Measurements from ENCODE around the gene MARCHF3. TPM values are rescaled to one million over a fixed set of nuclear protein-coding genes. Genes with fewer than 3 reads are reported as not detected.

MARCHF3 gene
- total and polyA plus RNA-seq, 12 donors, result 4.8 to 76.2 (median 45.9) TPM

DNA sequence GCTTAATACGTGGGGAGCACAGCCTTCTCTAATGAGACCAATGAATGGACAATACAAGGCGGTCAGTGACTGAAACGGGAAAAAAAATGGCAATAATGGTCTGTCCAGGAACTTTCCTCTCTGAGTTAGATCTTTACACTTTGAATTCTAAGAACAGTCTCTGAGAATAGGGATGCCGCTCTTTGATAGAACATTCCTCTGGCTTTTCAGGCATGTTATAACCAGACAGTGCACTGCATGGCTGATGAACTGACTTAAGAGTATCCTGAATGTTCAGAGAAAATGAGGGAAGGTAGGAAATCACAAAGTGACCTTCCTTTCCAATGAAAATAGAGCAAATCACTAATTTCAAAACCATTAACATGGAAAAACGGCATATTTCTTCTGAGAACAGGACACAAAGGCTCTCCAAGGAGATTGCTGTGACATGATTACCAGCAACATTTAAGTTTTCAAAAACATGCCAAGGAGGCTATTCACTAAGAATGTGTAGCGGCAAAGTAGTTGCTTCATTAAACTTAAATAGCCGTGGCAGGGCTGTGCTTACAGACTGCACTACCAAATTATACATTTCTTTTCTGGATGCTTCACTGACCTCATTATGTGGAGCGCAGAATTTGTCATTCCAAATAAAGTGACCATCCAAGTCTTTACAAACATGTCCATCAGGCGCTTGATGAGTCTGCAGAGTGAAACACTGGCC is 105.9 kb downstream of the MARCHF3 start:
- WGBS, 2 donors, result 96 to 97% methylated on average over 9 of the region's 9 CpGs
- DNase-seq (no peak), ATAC-seq (no peak)
- Histone ChIP-seq H3K27ac (no peak overlapping the region), H3K4me3 (no peak overlapping the region), H3K36me3 (no peaks in the 10 kb centered on the region), H3K4me1 (peaks cover 2 to 72% (median 33%) of the 10 kb centered on the region in 9 donors), H3K9me3 (no peaks in the 10 kb centered on the region), H3K27me3 (no peaks in the 10 kb centered on the region)
- intact Hi-C loops (cut with DNase I), result loop anchor here in 2 of 10 donors (10.0 kb wide), 1 partner anchor 100 kb away; no protein-coding TSS in a partner anchor
- TF ChIP-seq, protein P1, sequence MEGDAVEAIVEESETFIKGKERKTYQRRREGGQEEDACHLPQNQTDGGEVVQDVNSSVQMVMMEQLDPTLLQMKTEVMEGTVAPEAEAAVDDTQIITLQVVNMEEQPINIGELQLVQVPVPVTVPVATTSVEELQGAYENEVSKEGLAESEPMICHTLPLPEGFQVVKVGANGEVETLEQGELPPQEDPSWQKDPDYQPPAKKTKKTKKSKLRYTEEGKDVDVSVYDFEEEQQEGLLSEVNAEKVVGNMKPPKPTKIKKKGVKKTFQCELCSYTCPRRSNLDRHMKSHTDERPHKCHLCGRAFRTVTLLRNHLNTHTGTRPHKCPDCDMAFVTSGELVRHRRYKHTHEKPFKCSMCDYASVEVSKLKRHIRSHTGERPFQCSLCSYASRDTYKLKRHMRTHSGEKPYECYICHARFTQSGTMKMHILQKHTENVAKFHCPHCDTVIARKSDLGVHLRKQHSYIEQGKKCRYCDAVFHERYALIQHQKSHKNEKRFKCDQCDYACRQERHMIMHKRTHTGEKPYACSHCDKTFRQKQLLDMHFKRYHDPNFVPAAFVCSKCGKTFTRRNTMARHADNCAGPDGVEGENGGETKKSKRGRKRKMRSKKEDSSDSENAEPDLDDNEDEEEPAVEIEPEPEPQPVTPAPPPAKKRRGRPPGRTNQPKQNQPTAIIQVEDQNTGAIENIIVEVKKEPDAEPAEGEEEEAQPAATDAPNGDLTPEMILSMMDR (IDR thresholded peaks at IDR 0.05), result no peak

DNA sequence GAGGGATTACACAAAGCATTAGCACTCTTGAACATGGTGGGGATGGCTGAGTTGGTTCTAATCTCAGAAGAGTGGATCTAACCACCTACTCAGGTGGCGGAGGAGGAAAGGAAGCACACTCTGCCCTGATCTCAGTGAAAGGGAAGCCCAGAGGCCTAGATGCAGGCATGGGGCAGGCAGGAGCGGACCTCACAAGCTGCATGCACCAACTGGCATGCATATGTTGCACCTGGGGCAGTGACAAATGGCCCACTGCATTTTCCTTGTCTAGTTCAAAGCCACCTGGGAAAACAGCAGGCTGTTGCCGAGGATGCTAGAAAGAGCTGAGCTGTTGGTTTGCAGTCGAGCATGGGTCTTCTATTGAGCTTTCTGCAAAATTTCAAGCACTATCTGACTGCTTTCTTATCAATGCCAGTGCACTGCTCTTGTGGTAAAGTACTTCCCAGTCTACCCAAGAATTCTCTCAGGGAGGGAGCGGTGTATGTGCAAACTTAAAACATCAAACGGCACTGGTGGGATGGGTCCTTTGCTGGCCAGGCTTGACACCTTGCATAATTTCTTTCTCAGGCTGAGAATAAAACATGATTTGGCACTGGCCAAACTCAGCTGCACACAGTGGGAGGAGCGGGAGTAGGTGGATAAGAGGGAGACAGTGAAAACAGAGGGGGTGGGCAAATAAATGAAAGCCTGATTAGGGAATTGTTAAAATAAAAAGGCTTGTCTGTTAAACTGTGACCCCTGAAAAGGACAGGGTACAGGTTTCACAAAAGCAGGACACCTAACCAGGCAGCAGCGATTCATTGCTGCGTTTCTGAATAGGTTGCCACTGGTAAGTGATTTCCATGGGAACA is 108.9 kb downstream of the MARCHF3 start:
- H3K27ac ChIP-seq, result peak overlapping the region in 8 of 10 donors; percentile 28 to 85 (median 72)
- ATAC-seq, result peak in 6 of 8 donors; percentile 3 to 26 (median 16)

DNA sequence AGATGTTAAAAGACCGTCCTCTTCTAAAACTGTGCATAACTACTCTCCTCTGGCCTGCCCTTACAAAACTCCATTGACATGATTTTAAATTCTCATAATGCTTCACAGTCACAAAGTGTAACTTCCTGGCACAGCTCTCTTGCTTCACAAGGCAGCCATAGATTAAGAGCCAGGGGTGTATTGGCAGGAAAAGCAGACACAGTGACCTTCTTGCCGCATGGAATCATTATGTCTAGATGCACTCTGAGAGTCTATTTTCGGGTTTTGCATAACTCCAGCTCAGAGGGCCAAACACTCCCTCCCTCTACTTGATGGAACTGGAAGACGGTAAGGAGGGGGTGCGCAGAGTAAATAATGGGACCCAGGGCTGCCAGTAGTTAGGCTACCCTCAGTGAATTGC is 110.1 kb downstream of the MARCHF3 start:
- peaks cover 0 to 17% (median 0%) of the 10 kb centered on the region in 9 donors for H3K36me3 ChIP-seq
- H3K4me1 ChIP-seq, result peaks cover 2 to 59% (median 36%) of the 10 kb centered on the region in 9 donors
- intact Hi-C loops (cut with DNase I), result loop anchor here in 2 of 10 donors (10.0 kb wide), 1 partner anchor 105 kb away; no protein-coding TSS in a partner anchor
- peak; percentile 71 to 92 (median 88) for ATAC-seq
- peak overlapping the region in 9 of 10 donors; percentile 28 to 85 (median 71) for H3K27ac ChIP-seq
- TF ChIP-seq, protein P1 (IDR thresholded peaks at IDR 0.05), result no peak
- peak in 1 of 2 donors; percentile 62 for DNase-seq
- no peaks in the 10 kb centered on the region for H3K27me3 ChIP-seq
- no peak overlapping the region for H3K4me3 ChIP-seq
- H3K9me3 ChIP-seq, result no peaks in the 10 kb centered on the region
- 11 to 22% methylated on average over 5 of the region's 5 CpGs for WGBS, 2 donors

More for the DNA sequence above, 108.9 kb downstream of the MARCHF3 start:
- H3K4me1 ChIP-seq, result peaks cover 2 to 71% (median 40%) of the 10 kb centered on the region in 9 donors
- no peaks in the 10 kb centered on the region for H3K27me3 ChIP-seq
- WGBS, 2 donors, result 66 to 74% methylated on average over 9 of the region's 9 CpGs
- no peaks in the 10 kb centered on the region for H3K9me3 ChIP-seq
- DNase-seq, result no peak
- no peak overlapping the region for H3K4me3 ChIP-seq
- TF ChIP-seq, protein P1 (IDR thresholded peaks at IDR 0.05), result no peak
- H3K36me3 ChIP-seq, result peaks cover 0 to 11% (median 0%) of the 10 kb centered on the region in 9 donors
- intact Hi-C loops (cut with DNase I), result loop anchor here in 2 of 10 donors (10.0 kb wide), 1 partner anchor 103 kb away; no protein-coding TSS in a partner anchor

DNA sequence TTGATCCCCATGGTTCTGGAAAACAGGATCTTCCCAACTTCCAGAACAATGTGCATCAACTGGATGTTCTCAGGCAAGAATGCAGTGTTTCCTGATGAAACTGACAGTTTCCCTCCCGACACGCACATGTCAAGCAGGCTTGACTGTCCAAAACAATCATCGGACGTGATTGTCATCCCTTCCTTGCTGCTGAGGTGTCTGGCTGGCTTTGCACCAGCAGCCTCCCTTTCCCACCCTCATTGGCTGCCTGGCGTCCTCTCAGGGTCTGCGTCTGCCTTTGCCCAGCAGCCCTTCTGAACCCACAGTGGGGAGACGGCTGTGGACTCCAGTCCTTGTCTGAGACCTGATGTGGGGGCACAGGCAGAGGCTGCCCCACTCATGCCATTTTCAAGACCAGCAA is 110.8 kb downstream of the MARCHF3 start:
- Histone ChIP-seq H3K4me1 (peaks cover 2 to 61% (median 36%) of the 10 kb centered on the region in 9 donors), H3K27me3 (no peaks in the 10 kb centered on the region), H3K27ac (peak overlapping the region; percentile 13 to 85 (median 65)), H3K4me3 (no peak overlapping the region), H3K9me3 (no peaks in the 10 kb centered on the region), H3K36me3 (peaks cover 0 to 23% (median 0%) of the 10 kb centered on the region in 9 donors)
- TF ChIP-seq, protein P1 (IDR thresholded peaks at IDR 0.05), result no peak
- 31 to 36% methylated on average over 7 of the region's 7 CpGs for whole genome bisulfite sequencing, 2 donors
- peak; percentile 17 to 20 for DNase-seq
- intact Hi-C loops (cut with DNase I), result loop anchor here in 2 of 10 donors (5.0 to 10.0 kb wide), 2 partner anchors 105 to 108 kb away; no protein-coding TSS in a partner anchor
- ATAC-seq, result peak in 7 of 8 donors; percentile 21 to 50 (median 33)
